Renal cortical epithelial cell (primary cell): ENCODE data around the gene CBX8. TPM values are rescaled to one million over a fixed set of nuclear protein-coding genes. Genes with fewer than 3 reads are reported as not detected.
A peak's percentile ranks its signal among the peaks of the same experiment; 100 is the strongest.

Source experiments
- DNase-seq: peaks from one replicate; pipeline ENCODE4 v3.0.0-alpha.2; 2011; ENCODE audit warnings: low read depth
- total RNA-seq: library from RNA; depleted of rRNA; stranded (reverse); fragments of >200 nt; gene quantifications from 2 replicates; pipeline ENCODE4 v1.2.3, GENCODE V29; 2014

CBX8 gene
- total RNA-seq: 6.1 and 7.8 TPM in 2 replicates

GRCh38 chr17:79796763-79797491, at the start of gene CBX8:
TSS of gene CBX8 (minus strand) at chr17:79797077. CDS start at chr17:79796998, 79 bp downstream.
- peak; percentile 94 for DNase-seq

- no peak for DNase-seq
Observed at GRCh38 chr17:79845601-79845949, 48.7 kb upstream of the CBX8 start.

GRCh38 chr17:79844869-79845600, 48.2 kb upstream of the CBX8 start:
- no peak for DNase-seq

GRCh38 chr17:79843816-79844800, 47.2 kb upstream of the CBX8 start:
- DNase-seq: no peak

- DNase-seq: no peak
Observed at GRCh38 chr17:79843474-79843815, 46.6 kb upstream of the CBX8 start.

- DNase-seq: no peak
Observed at GRCh38 chr17:79842656-79843473, 46.0 kb upstream of the CBX8 start.

GRCh38 chr17:79842136-79842655, 45.3 kb upstream of the CBX8 start:
- no peak for DNase-seq

- no peak for DNase-seq
Observed at GRCh38 chr17:79841369-79842135, 44.7 kb upstream of the CBX8 start.

GRCh38 chr17:79840989-79841286, 44.1 kb upstream of the CBX8 start:
- no peak for DNase-seq

GRCh38 chr17:79840269-79840988, 43.6 kb upstream of the CBX8 start:
- DNase-seq: no peak

- DNase-seq: peak; percentile 67
Observed at GRCh38 chr17:79839356-79840268, 42.7 kb upstream of the CBX8 start, which contains the start of gene CBX4. TSS of gene CBX4 (minus strand) at chr17:79839440. CDS start at chr17:79839251, 189 bp downstream.

- DNase-seq: peak; percentile 34
Observed at GRCh38 chr17:79838522-79839274, 41.8 kb upstream of the CBX8 start.

GRCh38 chr17:79837888-79838521, 41.1 kb upstream of the CBX8 start:
- DNase-seq: no peak

GRCh38 chr17:79836972-79837887, 40.4 kb upstream of the CBX8 start:
- DNase-seq: peak; percentile 78

GRCh38 chr17:79836510-79836971, 39.7 kb upstream of the CBX8 start:
- no peak for DNase-seq

GRCh38 chr17:79835953-79836509, 39.2 kb upstream of the CBX8 start:
- DNase-seq: no peak
